RWPE1 (cell line): ENCODE results near the gene ZBTB7C.

ENCODE experiments used
- CTCF ChIA-PET: fragments of 350-600 bp; sonication (Branson Sonifier 250); formaldehyde crosslinking; extraction: SDS; loops from one replicate; lab custom pipeline; 2021; lab: Yijun Ruan, JAX
- POLR2A ChIA-PET: fragments of 400-600 bp; formaldehyde crosslinking; extraction: SDS; loops from one replicate; lab custom pipeline; 2020; ENCODE audit warnings: antibody characterized with exemption; ENCODE audit not compliant: low non-redundant PET; lab: Yijun Ruan, JAX
- DNase-seq: peaks from one replicate; pipeline ENCODE4 v3.0.0; 2012; ENCODE audit warnings: low spot score
- H3K27ac ChIP-seq: fragments of 450-650 bp; 2 replicates; pipeline ENCODE4 v1.5.1; 2017
- TF ChIP-seq, protein P1 (sequence below): fragments of 450-650 bp; conservative IDR thresholded peaks from 2 replicates; pipeline ENCODE4 v1.5.1; 2017; ENCODE audit warnings: low read depth, mild to moderate bottlenecking

Gene ZBTB7C

DNA sequence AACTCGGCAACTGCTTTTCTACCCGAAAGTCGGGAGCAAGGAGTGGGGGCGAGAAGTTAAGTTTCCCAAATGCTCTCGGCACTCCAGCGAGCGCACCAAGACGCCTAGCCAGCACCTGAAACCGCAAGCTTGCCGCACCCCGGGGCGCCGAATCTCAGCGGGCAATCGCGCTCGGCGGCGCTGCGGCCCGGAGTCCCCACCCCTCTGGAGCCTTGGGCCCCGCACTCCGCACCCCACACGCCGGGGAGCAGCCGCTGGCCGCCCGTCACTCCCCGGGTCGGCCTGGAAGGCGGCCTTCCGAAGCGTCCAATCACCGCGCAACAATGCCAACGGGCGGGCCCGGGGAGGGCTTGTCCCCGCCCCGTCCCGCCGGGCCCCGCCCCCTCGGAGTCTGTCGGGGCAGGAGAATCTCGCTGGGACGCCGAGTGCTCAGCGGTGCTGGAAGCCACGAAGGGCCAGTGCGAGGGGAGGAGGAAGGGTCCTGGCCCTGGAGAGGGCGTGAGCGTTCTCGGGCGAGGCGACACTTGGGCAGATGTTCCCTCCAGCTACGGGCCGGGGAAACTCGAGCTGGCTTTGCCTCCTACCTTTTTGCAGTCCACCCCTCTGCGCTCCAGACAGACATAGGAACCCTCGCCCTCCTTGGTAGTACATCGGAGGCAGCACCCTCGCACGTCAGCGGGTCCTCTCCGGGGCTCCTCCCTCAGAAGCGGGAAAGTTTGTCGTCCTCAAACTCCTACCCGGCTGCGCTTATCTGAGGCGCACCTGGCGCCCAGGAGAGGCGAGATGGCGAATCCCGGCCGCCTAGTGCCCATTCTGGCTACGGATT lies 1.1 kb upstream of the ZBTB7C start:
- POLR2A ChIA-PET: no interaction called here
- peak; percentile 77 for DNase-seq
- H3K27ac ChIP-seq: peak overlapping the region; percentile 81
- CTCF ChIA-PET: interaction anchor here (0.7 kb wide), 1 partner anchor 179 kb away, joined by 4 read pairs; no protein-coding TSS in a partner anchor
- TF ChIP-seq, protein P1, sequence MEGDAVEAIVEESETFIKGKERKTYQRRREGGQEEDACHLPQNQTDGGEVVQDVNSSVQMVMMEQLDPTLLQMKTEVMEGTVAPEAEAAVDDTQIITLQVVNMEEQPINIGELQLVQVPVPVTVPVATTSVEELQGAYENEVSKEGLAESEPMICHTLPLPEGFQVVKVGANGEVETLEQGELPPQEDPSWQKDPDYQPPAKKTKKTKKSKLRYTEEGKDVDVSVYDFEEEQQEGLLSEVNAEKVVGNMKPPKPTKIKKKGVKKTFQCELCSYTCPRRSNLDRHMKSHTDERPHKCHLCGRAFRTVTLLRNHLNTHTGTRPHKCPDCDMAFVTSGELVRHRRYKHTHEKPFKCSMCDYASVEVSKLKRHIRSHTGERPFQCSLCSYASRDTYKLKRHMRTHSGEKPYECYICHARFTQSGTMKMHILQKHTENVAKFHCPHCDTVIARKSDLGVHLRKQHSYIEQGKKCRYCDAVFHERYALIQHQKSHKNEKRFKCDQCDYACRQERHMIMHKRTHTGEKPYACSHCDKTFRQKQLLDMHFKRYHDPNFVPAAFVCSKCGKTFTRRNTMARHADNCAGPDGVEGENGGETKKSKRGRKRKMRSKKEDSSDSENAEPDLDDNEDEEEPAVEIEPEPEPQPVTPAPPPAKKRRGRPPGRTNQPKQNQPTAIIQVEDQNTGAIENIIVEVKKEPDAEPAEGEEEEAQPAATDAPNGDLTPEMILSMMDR: no peak

DNA sequence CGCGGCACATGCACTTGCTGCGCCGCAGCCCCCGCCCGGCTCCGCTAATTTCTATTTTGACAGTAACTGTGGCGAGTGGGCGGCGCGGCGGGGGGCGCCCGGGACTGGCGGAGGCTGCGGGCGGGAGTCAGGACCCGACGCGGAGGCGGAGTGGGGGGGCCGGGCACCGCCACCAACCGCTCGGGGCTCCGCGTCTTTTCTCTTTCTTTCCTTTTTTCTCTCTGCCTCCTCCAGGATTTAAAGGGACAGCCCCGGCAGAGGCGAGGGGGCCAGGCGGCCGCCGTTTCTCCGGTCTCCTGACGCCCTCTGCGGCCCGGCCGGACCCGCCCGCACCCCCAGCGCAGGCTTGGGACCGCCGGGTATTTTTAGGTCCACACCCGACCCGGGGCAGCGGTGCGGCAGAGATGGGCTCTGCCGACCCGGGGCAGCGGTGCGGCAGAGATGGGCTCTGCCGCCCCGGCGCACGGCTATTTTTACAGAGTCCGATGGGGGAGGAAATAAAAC lies 460 bp upstream of the ZBTB7C start:
- no peak for DNase-seq
- ChIA-PET POLR2A (no interaction called here), CTCF (no interaction called here)
- TF ChIP-seq, protein P1: peak; percentile 17; the same call in 1 of the 2 replicates
- peak overlapping the region; percentile 81 for H3K27ac ChIP-seq

DNA sequence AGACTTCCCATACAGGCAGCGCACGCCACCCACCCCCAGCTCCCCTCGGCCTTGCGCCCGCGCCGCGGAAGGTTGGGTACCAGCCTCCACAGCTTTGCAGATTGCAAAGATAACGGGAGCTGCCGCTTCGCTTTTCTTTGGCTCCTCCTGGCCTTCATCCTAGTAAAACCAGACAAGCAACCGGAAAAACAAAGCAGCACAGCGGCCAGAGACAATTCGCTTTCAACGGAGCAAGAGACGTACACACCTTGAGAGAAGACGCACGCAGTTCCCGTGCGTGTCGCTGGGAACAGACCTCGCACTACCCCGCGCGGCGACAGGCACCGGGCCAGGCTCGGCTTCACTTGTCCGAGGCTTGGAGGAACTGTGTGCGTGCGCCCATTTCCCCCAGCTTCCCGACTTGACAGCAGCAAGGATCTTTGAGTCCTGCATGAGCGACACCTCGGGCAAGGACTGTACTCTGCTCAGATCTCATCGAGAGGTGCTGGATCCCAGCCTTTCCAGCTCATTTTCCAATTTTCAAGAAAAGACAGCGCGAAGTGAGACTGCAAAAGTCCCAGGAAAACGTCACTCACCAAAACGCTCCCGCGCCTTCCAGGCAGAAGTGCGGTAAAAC lies 964 bp downstream of the ZBTB7C start:
- TF ChIP-seq, protein P1: no peak
- POLR2A ChIA-PET: no interaction called here
- no peak for DNase-seq
- H3K27ac ChIP-seq: peak overlapping the region; percentile 81; the same call in 1 of the 2 replicates
- CTCF ChIA-PET: no interaction called here

DNA sequence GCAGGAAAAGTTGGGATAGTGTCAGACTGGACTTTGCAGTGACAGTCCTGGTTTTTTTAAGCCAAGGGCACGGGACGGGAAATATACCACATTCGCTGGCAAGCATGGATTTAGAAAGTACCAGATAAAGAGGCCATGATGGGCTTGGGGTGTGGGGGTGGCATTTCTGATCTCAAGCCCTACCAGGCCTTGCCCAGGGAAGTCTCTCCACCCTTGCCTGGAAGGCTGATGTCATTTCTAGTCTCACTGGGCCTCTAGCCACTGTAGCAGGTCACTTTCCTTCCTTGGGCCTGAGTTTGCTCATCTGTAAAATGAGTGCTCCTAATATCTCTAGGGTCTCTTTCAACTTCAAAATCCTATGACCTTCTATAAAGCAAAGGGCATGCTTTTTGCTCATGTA lies 1.8 kb downstream of the ZBTB7C start:
- CTCF ChIA-PET: no interaction called here
- TF ChIP-seq, protein P1: no peak
- POLR2A ChIA-PET: no interaction called here
- H3K27ac ChIP-seq: no peak overlapping the region
- no peak for DNase-seq

DNA sequence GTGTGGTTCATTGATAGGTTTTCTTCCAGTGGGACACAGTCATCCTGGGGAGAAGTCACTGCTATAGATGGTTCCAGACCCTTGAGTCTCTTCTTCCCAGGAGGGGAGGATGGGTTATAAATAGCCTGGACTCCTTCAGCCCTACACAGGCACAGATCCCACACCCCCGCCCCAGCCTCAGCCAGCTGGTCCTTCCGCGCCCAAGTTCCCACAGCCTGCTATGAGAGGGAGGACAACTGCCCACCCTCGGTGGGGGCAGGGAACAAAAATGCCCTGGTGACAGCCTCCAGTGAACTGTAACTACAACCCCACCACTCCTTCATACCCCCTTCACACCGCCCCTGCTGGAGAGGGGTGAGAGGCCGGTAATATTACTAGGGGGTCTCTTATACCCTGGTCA lies 3.2 kb downstream of the ZBTB7C start:
- DNase-seq: no peak
- TF ChIP-seq, protein P1: no peak
- H3K27ac ChIP-seq: no peak overlapping the region
- CTCF ChIA-PET: no interaction called here
- POLR2A ChIA-PET: no interaction called here

DNA sequence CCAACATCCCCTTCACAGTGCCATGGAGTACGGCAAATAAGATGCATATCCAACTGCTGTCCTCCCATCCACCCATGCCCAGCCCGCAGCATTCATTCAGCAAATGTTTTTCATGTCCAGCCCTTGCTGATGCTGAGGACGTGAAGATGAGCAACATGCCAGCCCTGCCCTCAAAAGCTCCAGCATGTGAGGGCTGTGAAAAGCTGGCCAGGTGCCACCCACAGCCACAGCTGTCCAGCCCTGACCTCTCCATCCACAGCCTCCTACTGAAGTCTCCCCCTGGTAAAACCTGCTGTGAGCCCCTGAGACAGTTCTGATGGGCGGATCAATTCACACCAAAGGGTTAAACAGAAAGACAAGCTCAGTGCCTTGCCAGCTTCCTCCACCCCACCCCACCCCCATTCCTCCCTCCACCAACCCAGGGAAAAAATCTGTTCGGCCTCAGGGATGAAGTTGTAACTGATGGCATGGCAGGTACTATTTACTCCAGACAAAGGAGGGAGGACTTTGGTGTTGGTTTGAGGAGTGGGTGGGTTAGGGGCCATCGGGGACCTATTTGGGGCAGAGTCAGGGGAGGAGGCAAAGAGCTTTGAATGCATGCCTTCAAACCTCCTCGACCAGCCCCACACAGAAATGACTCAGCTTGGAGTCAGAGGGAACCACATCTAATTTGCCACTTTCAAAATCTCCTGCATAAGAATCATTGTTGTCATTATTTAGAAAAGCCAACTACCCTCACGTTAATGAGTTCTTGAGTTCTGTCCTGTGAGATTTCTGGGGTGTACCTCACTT lies 4.3 kb downstream of the ZBTB7C start:
- peak; percentile 45 for DNase-seq
- TF ChIP-seq, protein P1: no peak

More for the DNA sequence above, 4.3 kb downstream of the ZBTB7C start:
- POLR2A ChIA-PET: no interaction called here
- peak overlapping the region; percentile 68 for H3K27ac ChIP-seq
- CTCF ChIA-PET: no interaction called here
